ENCODE measurements around the gene LTBP4.
A peak's percentile ranks its signal among the peaks of the same experiment; 100 is the strongest.

Gene LTBP4

DNA sequence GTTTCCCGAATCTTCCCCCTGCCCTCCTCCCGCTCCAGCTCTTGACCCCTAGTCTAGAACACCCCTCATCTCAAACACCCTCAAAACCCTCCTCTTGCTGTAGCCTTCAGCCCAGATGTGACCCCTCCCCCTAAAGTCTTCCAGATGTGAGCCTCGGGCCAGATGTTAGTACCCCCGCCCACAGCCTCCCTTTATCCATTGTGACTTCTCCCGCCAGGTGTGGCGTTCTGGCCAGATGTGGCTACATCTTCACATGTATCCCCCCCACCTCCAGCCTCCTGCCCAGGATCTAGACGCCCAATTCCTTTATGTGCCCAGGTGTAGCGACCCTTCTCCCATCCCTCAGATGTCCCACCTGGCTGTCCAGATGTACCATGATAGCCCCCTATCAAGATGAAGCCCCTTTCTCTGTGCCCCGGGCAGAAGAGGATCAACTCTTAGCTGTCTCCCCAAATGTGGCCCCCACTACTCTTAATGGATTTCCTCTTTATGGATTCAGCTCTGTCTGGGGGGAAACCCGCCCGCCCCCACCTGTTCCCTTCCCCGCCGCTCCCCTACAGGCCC lies 517 bp upstream of the LTBP4 start:
- Histone ChIP-seq H3K27me3 (replicated peaks) (no peaks in the 10 kb centered on the region), H3K4me3 (ENCODE audit: low read depth, low read length) (peak overlapping the region; percentile 12), H3K27ac (no peak overlapping the region), H3K36me3 (replicated peaks) (no peaks in the 10 kb centered on the region)
- TF ChIP-seq, protein P1, sequence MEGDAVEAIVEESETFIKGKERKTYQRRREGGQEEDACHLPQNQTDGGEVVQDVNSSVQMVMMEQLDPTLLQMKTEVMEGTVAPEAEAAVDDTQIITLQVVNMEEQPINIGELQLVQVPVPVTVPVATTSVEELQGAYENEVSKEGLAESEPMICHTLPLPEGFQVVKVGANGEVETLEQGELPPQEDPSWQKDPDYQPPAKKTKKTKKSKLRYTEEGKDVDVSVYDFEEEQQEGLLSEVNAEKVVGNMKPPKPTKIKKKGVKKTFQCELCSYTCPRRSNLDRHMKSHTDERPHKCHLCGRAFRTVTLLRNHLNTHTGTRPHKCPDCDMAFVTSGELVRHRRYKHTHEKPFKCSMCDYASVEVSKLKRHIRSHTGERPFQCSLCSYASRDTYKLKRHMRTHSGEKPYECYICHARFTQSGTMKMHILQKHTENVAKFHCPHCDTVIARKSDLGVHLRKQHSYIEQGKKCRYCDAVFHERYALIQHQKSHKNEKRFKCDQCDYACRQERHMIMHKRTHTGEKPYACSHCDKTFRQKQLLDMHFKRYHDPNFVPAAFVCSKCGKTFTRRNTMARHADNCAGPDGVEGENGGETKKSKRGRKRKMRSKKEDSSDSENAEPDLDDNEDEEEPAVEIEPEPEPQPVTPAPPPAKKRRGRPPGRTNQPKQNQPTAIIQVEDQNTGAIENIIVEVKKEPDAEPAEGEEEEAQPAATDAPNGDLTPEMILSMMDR (IDR thresholded peaks at IDR 0.05; ENCODE audit: low read depth, low read length, missing control alignments), result no peak
- in situ Hi-C loops (cut with HindIII; ENCODE audit: low pct_ligation_motif_present, low sequenced_read_pairs), result no loop called here
- no peak for DNase-seq

DNA sequence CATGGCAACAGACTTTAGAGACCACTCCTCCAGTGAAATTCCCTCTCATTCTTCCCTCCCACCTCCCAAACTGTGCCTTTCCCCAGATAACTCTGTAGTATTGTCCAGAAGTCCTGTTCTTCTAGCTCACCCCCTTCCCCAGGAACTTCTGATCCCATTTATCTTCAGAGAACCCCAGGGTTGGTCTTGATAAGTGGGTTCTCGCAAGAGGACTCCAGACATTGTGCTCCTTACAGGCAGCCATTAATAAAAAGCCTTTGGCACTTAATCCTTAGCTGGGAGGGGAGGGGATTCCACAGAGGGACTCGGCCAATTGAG lies 1.9 kb downstream of the LTBP4 start:
- no peaks in the 10 kb centered on the region for H3K27me3 ChIP-seq (replicated peaks)
- DNase-seq, result no peak
- TF ChIP-seq, protein P1 (IDR thresholded peaks at IDR 0.05; ENCODE audit: low read depth, low read length, missing control alignments), result no peak
- in situ Hi-C loops (cut with HindIII; ENCODE audit: low pct_ligation_motif_present, low sequenced_read_pairs), result no loop called here
- H3K4me3 ChIP-seq (ENCODE audit: low read depth, low read length), result no peak overlapping the region
- H3K27ac ChIP-seq, result no peak overlapping the region
- H3K36me3 ChIP-seq (replicated peaks), result no peaks in the 10 kb centered on the region

DNA sequence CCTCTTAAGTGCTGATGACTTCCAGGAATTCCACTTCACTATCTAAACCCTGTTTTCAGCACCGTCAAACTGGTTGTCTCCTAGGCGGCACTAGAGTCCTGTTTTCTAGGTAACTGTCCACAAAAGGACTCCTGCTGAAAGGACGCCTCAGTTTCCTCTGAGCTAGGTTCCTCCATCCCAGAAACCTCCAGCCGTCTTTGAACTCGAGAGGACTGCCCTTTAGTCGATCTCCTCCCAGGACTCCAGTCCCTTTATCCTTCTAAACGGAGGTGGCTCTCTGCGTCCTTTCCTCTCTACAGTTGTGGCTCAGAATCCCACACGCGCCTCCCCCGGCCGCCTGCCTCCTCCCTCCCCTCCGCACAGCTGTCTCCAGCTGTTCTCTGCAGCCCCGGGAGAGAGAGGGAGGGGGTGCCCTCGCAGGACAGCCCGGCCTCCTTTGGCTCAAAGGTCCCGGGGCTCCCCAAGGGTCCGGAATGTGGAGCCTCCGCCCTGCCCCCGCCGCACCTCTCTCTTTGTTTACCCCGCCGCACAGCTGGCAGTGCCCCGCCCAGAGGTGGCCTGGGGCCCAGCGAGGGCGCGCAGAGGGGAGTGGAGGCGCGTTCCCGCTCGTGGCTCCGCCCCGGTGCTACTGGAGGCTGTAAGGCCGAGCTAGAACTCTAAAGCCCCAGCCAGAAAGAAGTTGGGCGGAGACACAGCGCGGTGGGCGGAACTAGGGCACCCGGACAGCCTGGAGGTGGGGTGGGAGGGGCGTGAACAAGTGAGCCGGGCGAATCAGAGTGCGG lies 2.4 kb downstream of the LTBP4 start:
- in situ Hi-C loops (cut with HindIII; ENCODE audit: low pct_ligation_motif_present, low sequenced_read_pairs), result no loop called here
- TF ChIP-seq, protein P1 (IDR thresholded peaks at IDR 0.05; ENCODE audit: low read depth, low read length, missing control alignments), result peak; percentile 11
- H3K27ac ChIP-seq, result no peak overlapping the region
- no peaks in the 10 kb centered on the region for H3K27me3 ChIP-seq (replicated peaks)
- peak; percentile 95 for DNase-seq
- peak overlapping the region; percentile 57 for H3K4me3 ChIP-seq (ENCODE audit: low read depth, low read length)
- H3K36me3 ChIP-seq (replicated peaks), result no peaks in the 10 kb centered on the region

DNA sequence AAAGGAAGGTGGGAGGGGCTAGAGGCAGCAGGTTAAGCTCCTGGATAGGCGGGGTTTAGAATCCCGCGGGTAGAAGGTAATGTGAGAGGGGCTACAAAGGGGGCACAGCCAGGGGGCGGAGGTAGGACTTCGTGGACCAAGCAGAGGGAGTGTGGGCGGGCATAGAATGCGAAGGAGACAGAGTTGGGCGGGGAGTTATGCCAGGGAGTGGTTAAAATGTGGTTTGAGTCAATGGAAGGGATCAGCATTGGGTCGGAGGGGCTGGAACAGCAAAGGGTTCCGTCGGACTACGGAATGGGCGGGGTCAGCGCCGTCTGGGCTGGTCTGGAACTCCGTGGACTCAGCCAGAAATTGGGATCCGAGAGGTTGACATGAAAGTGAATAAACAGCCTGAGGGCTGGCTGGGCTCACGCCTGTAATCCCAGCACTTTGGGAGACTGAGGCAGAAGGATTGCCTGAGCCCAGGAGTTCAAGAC lies 3.0 kb downstream of the LTBP4 start:
- no peak overlapping the region for H3K27ac ChIP-seq
- H3K36me3 ChIP-seq (replicated peaks), result no peaks in the 10 kb centered on the region
- H3K27me3 ChIP-seq (replicated peaks), result no peaks in the 10 kb centered on the region
- peak overlapping the region; percentile 57 for H3K4me3 ChIP-seq (ENCODE audit: low read depth, low read length)
- no peak for DNase-seq
- in situ Hi-C loops (cut with HindIII; ENCODE audit: low pct_ligation_motif_present, low sequenced_read_pairs), result no loop called here
- TF ChIP-seq, protein P1 (IDR thresholded peaks at IDR 0.05; ENCODE audit: low read depth, low read length, missing control alignments), result peak; percentile 0

DNA sequence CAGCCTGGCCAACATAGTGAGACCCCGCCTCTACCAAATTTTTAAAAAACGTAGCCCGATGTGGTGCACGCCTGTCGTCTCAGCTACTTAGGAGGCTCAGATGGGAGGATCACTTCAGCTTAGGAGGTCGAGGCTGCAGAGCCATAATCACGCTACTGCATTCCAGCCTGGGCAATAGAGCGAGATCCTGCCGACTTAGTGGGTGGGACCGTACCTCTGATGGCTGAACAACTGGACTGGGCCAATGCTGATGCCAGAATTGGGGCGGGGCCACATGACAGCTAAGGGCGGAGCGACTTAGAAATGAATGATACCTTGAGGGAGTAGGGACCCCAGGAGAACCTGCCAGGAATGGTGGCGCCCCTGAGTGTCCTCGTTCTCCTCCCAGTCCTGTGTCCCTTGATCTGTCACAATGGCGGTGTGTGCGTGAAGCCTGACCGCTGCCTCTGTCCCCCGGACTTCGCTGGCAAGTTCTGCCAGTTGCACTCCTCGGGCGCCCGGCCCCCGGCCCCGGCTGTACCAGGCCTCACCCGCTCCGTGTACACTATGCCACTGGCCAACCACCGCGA lies 3.6 kb downstream of the LTBP4 start:
- TF ChIP-seq, protein P1 (IDR thresholded peaks at IDR 0.05; ENCODE audit: low read depth, low read length, missing control alignments), result no peak
- DNase-seq, result no peak
- no peak overlapping the region for H3K27ac ChIP-seq
- H3K36me3 ChIP-seq (replicated peaks), result no peaks in the 10 kb centered on the region
- H3K27me3 ChIP-seq (replicated peaks), result no peaks in the 10 kb centered on the region
- peak overlapping the region; percentile 49 for H3K4me3 ChIP-seq (ENCODE audit: low read depth, low read length)
- in situ Hi-C loops (cut with HindIII; ENCODE audit: low pct_ligation_motif_present, low sequenced_read_pairs), result no loop called here
